ENCODE results near the gene SLC22A7. TPM values are rescaled to one million over a fixed set of nuclear protein-coding genes. Genes with fewer than 3 reads are reported as not detected.

SLC22A7 gene
- total RNA-seq, 4 donors from 2014 or later, result not detected

DNA sequence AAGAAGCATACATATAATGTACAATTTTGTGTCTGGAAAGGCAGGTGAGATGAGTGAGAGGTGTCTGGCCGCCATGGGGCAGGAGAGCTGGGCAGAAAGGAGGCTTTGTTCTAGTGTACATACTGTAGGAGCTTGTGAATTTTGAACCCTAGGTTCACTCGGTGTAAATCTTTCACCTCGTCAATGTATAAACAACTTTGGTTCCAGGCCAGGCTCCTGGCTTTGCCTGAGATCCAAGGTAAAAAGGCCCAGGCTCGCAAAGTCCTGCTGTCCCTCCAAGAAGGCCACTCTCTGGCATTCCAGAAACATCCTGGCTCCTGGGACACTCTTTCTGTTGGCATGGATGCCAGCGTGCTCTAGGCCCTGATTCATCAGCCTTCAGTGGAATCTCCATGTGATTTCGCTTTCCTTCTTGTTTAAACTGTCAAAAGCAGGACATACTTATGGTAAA, 7.1 kb upstream of the SLC22A7 start:
- 84 to 87% methylated on average over 6 of the region's 6 CpGs for WGBS, 2 donors
- Histone ChIP-seq H3K27ac (no peak overlapping the region), H3K4me1 (no peaks in the 10 kb centered on the region), H3K27me3 (no peaks in the 10 kb centered on the region), H3K4me3 (no peak overlapping the region), H3K9me3 (no peaks in the 10 kb centered on the region), H3K36me3 (no peaks in the 10 kb centered on the region)
- no peak for DNase-seq (ENCODE audit: low spot score in 2 of 2)
- TF ChIP-seq EP300 (IDR thresholded peaks at IDR 0.05) (no peak), POLR2A (IDR thresholded peaks at IDR 0.05) (no peak), CTCF (IDR thresholded peaks at IDR 0.05) (no peak)

DNA sequence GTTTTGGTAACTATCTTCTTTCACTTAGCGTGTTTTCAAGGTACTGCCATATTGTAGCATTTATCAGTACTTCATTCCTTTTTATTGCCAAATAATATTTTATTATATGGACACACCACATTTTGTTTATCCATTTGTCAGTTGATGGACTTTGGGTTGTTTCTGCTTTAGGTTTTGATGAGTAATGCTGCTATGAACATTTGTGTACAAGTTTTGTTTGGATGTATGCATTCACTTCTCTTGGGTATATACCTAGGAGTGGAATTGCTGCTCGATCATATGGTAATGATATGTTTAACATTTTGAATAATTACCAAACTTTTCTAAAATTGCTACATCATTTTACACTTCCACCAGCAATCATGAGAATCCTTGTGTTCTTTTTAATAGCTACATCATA, 6.4 kb upstream of the SLC22A7 start:
- H3K27ac ChIP-seq, result no peak overlapping the region
- no peaks in the 10 kb centered on the region for H3K9me3 ChIP-seq
- H3K27me3 ChIP-seq, result no peaks in the 10 kb centered on the region
- no peak overlapping the region for H3K4me3 ChIP-seq
- H3K36me3 ChIP-seq, result no peaks in the 10 kb centered on the region
- no peaks in the 10 kb centered on the region for H3K4me1 ChIP-seq
- TF ChIP-seq EP300 (IDR thresholded peaks at IDR 0.05) (no peak), POLR2A (IDR thresholded peaks at IDR 0.05) (no peak), CTCF (IDR thresholded peaks at IDR 0.05) (no peak)
- 93 to 94% methylated on average over 2 of the region's 2 CpGs for WGBS, 2 donors
- no peak for DNase-seq (ENCODE audit: low spot score in 2 of 2)

DNA sequence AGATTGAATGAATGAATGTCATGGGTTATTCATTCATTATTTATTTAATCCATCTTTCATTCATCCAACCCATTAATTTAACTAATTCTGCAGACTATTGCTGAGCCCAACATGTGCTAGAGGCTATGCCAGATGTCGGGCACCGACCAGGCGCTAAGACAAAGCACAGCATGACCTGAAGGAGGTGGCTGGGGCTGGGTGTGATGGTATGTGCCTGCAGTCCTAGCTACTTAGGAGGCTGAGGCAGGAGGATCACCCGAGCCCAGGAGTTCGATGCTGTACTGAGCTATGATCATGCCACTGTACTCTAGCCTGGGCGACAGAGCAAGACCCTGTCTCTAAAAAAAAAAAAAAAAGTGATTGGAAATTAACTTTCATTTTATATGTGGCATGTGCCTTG, 5.7 kb upstream of the SLC22A7 start:
- no peaks in the 10 kb centered on the region for H3K9me3 ChIP-seq

DNA sequence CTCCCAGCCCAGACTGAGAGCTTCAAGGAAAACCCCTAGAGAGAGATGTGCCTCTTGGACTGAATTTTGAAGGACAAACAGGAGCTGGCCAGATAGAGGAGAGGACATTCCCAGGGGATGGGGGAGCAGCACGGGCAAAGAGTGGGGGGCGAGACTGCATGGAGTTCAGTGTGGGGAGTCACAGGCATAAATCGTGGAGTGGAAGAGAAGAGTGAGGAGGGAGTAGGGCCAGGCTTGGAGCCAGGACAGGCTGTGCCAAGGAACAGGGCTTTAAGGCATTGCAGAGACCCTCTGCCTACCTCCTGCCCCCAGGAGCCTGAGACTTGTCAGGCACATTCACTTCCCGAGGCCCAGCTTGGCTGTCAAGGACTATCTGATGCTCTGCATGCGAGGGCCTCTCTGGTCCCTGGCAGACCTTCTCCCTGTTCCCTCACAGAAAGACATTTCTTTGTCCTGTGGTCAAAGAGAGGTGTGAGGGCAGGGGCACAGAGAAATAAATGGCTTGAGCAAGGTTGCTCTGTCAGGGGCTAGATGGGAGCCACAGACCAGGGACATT, 5.2 kb upstream of the SLC22A7 start:
- H3K27ac ChIP-seq, result no peak overlapping the region
- DNase-seq (ENCODE audit: low spot score in 2 of 2), result no peak

More for the DNA sequence above, 5.7 kb upstream of the SLC22A7 start:
- no peaks in the 10 kb centered on the region for H3K4me1 ChIP-seq
- no peak for DNase-seq (ENCODE audit: low spot score in 2 of 2)
- H3K4me3 ChIP-seq, result no peak overlapping the region
- no peak overlapping the region for H3K27ac ChIP-seq
- H3K36me3 ChIP-seq, result no peaks in the 10 kb centered on the region
- WGBS, 2 donors, result 90 to 92% methylated on average over 6 of the region's 6 CpGs
- no peaks in the 10 kb centered on the region for H3K27me3 ChIP-seq
- TF ChIP-seq CTCF (IDR thresholded peaks at IDR 0.05) (no peak), EP300 (IDR thresholded peaks at IDR 0.05) (no peak), POLR2A (IDR thresholded peaks at IDR 0.05) (no peak)

GRCh38 chr6:43293698-43294097, 4.4 kb upstream of the SLC22A7 start:
- H3K4me1 ChIP-seq, result no peaks in the 10 kb centered on the region
- H3K36me3 ChIP-seq, result no peaks in the 10 kb centered on the region
- H3K9me3 ChIP-seq, result no peaks in the 10 kb centered on the region
- H3K27ac ChIP-seq, result no peak overlapping the region
- peaks cover 0 to 13% of the 10 kb centered on the region in 2 donors for H3K27me3 ChIP-seq
- DNase-seq (ENCODE audit: low spot score in 2 of 2), result no peak
- H3K4me3 ChIP-seq, result no peak overlapping the region
- 93 to 95% methylated on average over 3 of the region's 3 CpGs for WGBS, 2 donors
- TF ChIP-seq EP300 (IDR thresholded peaks at IDR 0.05) (no peak), POLR2A (IDR thresholded peaks at IDR 0.05) (no peak), CTCF (IDR thresholded peaks at IDR 0.05) (no peak)

More for the DNA sequence above, 5.2 kb upstream of the SLC22A7 start:
- no peak overlapping the region for H3K4me3 ChIP-seq
- no peaks in the 10 kb centered on the region for H3K9me3 ChIP-seq
- TF ChIP-seq CTCF (IDR thresholded peaks at IDR 0.05) (no peak), POLR2A (IDR thresholded peaks at IDR 0.05) (no peak), EP300 (IDR thresholded peaks at IDR 0.05) (no peak)
- no peaks in the 10 kb centered on the region for H3K4me1 ChIP-seq
- no peaks in the 10 kb centered on the region for H3K36me3 ChIP-seq
- WGBS, 2 donors, result 72 to 81% methylated on average over 5 of the region's 5 CpGs
- peaks cover 0 to 4% of the 10 kb centered on the region in 2 donors for H3K27me3 ChIP-seq

All from tibial nerve (tissue), 4 donors.